ENCODE measurements around the gene MAGI2. TPM values are rescaled to one million over a fixed set of nuclear protein-coding genes. Genes with fewer than 3 reads are reported as not detected.

The MAGI2 gene
- total and polyA plus RNA-seq, 2 of the 13 experiments (the other 11 are each of a cell fraction or from before 2014, with no cell fraction given): 1.5 to 3.8 TPM

DNA sequence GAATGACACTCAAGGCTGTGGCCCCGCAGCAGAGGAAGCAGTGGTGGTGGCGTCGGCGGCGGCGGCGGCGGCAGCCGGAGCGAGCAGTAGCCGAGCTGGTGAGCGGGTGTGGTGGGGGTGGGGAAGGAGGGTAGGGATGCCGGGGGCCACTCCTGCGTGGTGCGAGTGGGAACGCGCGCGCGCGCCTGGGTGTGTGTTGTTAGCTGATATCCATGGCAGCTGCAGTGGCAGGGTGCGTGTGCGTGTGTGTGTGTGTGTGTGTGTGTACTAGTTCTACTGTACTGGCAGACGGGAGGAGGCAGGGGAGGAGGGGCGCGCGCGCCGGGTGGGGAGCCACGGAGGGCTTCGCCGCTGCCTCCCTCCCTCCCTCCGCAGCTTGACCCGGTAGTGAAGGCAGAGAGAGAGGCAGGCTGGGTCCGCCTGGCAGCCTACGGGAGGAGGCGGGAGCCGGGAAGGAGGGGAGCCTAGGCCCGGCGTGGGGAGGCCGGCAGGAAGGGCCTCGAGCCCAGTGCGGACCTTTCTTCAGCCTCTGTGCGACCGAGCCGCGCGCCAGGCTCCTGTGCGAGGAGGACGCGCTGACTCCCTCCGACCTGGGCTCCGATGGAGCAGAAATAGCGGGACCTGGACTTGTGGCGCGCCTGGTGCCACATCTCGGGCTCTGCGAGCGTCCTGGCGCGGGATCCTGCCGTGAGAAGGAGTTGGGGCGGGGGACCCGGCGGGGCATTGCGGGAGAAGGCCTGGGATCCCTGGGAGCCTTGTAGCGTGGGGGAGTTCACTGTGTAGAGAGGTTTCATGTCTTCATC is at the start of gene MAGI2 (continued):
- peak; percentile 75 for TF ChIP-seq PATZ1 (CRISPR knock-in tag; IDR thresholded peaks at IDR 0.05)
- 0 out of 2 replicates have a peak, but pooled peaks have one; percentile 39 for TF ChIP-seq ZNF329 (CRISPR knock-in tag; IDR thresholded peaks at IDR 0.05; ENCODE audit: low read depth)
- TF ChIP-seq ZSCAN31 (CRISPR knock-in tag; IDR thresholded peaks at IDR 0.05; ENCODE audit: low read depth): 0 out of 2 replicates have a peak, but pooled peaks have one; percentile 31
- TF ChIP-seq, protein P1, sequence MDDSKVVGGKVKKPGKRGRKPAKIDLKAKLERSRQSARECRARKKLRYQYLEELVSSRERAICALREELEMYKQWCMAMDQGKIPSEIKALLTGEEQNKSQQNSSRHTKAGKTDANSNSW (CRISPR knock-in tag; IDR thresholded peaks at IDR 0.05; ENCODE audit: borderline replicate concordance): no peak
- TF ChIP-seq, protein P2, sequence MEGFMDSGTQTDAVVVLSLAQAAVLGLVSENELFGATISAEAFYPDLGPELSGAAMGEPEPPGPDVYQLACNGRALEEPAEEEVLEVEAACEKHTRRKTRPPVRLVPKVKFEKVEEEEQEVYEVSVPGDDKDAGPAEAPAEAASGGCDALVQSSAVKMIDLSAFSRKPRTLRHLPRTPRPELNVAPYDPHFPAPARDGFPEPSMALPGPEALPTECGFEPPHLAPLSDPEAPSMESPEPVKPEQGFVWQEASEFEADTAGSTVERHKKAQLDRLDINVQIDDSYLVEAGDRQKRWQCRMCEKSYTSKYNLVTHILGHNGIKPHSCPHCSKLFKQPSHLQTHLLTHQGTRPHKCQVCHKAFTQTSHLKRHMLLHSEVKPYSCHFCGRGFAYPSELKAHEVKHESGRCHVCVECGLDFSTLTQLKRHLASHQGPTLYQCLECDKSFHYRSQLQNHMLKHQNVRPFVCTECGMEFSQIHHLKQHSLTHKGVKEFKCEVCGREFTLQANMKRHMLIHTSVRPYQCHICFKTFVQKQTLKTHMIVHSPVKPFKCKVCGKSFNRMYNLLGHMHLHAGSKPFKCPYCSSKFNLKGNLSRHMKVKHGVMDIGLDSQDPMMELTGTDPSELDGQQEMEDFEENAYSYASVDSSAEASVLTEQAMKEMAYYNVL (CRISPR knock-in tag; IDR thresholded peaks at IDR 0.05; ENCODE audit: borderline replicate concordance): peak; percentile 54; the same call in 1 of the 2 replicates
- TF ChIP-seq ARNTL (CRISPR knock-in tag; IDR thresholded peaks at IDR 0.05): peak; percentile 27; the same call in 1 of the 2 replicates
- 0 out of 2 replicates have a peak, but pooled peaks have one; percentile 35 for TF ChIP-seq ZNF589 (CRISPR knock-in tag; conservative IDR thresholded peaks at IDR 0.05)
- TF ChIP-seq ZFP36L1 (CRISPR knock-in tag; IDR thresholded peaks at IDR 0.05): peak; percentile 62; the same call in 1 of the 2 replicates
- TF ChIP-seq RBM22 (optimal IDR thresholded peaks at IDR 0.05; ENCODE audit: low read length): no peak
- TF ChIP-seq SOX6 (IDR thresholded peaks at IDR 0.05): no peak
- peak; percentile 48; the same call in 1 of the 2 replicates for TF ChIP-seq SOX6 (CRISPR knock-in tag; IDR thresholded peaks at IDR 0.05)
- TF ChIP-seq, protein P3, sequence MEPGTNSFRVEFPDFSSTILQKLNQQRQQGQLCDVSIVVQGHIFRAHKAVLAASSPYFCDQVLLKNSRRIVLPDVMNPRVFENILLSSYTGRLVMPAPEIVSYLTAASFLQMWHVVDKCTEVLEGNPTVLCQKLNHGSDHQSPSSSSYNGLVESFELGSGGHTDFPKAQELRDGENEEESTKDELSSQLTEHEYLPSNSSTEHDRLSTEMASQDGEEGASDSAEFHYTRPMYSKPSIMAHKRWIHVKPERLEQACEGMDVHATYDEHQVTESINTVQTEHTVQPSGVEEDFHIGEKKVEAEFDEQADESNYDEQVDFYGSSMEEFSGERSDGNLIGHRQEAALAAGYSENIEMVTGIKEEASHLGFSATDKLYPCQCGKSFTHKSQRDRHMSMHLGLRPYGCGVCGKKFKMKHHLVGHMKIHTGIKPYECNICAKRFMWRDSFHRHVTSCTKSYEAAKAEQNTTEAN (CRISPR knock-in tag; conservative IDR thresholded peaks at IDR 0.05): 0 out of 2 replicates have a peak, but pooled peaks have one; percentile 19
- TF ChIP-seq PAX8 (CRISPR knock-in tag; IDR thresholded peaks at IDR 0.05; ENCODE audit: borderline replicate concordance): peak; percentile 48; the same call in 1 of the 2 replicates
- TF ChIP-seq TMF1 (CRISPR knock-in tag; IDR thresholded peaks at IDR 0.05; ENCODE audit: low read depth): peak; percentile 52; the same call in 1 of the 2 replicates
